GM19468 (cell line): Measurements from ENCODE around the gene RSKR.
"Not testable (repeated sequence)": the region's sequence is repeated elsewhere in the genome, so short reads cannot be mapped to it uniquely, and the experiment has no call there.

ENCODE experiments used
- ATAC-seq: cut with Tn5 transposase; IDR thresholded peaks from one replicate; pipeline ENCODE4 v1.9.1; 2021; ENCODE audit warnings: mild to moderate bottlenecking, moderate library complexity, moderate number of reproducible peaks; ENCODE audit not compliant: unreplicated experiment; ENCODE audit errors: extremely low read depth

The RSKR gene

DNA sequence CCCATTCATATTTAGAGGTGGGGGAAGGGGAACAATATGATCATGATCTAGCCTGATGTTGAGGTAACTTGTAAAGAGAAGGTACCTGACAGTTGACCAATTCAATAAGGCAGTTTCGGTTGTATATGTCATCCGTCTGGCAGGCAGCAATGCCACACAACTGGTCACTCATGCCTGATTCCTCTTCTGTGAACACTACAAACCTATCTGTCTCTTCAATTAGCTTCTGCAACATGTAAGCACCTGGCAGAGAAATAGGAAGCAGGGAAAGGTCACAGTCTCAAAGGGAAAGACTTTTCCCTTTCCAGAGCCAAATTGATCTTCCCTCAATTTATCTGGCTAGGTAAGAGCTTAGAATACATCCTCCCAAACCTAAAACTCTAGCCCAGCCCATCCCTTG lies 10.2 kb upstream of the RSKR start:
- no peak for ATAC-seq

DNA sequence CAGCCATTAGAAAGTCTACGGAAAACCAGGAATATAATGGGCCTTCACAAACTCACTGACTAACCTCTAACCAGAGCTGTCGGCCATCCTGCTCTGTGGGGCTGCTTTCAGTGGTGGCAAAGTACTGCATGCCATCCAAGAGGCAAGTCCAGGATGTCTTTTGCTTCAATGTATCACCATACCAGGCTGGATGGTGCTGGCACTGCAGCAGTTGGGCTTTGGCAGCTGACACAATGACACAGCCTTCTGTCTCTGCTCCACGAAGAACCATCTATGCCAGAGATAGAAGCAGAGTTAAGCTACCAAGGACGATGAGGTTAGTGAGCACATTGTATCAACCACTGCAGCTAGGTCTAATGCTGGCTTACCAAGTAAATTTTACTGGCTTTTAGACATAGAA lies 9.7 kb upstream of the RSKR start:
- ATAC-seq, result no peak

DNA sequence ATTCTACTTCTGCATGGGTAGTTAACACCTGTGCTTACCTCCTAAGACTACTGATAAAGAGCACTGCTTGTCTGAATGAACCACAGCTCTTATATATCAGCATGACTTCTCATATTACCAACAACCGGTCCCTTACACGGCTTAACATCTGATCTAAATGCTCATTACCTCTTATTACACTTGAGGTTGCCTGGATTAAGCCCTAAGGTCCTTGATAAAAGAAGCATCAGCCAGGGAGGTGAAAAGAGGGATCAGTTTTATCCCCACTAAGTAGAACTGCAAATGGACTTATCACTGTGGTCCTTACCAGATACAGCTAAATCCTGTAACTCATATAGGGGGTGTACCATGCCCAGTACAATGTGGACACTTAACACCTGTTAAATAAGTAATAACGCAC lies 8.2 kb upstream of the RSKR start:
- no peak for ATAC-seq

DNA sequence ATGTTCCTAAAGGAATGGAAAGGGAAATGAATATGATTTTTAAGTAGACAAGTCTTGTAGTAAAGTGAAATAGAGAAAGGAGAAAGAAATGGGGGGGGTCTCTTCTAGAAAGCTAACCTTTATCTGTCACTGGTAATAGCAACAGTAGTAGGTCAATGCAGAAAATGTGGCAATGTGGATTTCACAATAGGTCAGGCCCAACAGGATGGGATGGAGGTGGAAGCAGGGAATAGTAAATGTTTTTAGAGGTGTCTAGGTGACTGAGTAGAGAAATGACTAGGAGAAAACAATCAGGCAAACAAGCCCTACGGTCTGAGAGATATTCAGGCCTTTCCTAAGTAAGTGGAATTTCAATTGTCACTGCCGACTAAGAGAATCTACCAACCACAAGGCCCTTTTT lies 6.0 kb upstream of the RSKR start:
- no peak for ATAC-seq

DNA sequence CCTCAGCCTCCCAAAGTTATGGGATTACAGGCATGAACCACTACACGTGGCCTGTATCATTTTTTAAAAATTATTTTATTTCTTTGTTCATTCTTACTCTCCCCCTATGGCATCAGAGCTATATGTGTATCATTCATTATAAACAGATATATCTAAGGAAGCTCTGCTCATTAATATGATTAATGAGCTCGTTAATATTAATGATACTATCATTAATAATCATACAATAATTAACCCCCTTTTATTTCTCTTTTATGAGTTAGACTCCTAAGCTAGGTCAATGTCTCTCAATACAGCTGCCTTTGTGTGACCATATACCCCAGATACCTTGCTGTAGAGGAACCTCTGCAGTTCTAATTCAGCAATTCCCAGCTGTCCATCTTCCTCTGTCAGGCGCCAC lies 4.5 kb upstream of the RSKR start:
- no peak for ATAC-seq

DNA sequence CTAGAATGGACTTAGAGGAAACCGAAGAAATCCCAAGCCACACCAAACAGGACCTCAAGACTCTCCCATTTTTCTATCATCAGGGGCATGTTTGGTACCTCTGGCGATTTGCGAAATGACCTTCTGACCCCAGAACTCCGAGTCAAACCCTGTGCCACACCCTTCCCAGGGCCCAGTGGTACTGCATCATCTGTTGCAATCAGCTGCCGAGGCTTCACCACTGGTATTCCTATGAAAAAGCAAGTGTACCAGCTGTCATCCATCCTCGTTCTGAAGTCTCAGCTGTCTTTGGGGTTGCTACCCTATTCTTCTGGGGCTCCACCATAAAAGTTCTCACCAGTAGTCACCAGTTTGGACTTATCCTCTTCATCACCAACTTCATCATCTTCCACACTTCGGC lies 2.3 kb upstream of the RSKR start:
- ATAC-seq, result no peak

DNA sequence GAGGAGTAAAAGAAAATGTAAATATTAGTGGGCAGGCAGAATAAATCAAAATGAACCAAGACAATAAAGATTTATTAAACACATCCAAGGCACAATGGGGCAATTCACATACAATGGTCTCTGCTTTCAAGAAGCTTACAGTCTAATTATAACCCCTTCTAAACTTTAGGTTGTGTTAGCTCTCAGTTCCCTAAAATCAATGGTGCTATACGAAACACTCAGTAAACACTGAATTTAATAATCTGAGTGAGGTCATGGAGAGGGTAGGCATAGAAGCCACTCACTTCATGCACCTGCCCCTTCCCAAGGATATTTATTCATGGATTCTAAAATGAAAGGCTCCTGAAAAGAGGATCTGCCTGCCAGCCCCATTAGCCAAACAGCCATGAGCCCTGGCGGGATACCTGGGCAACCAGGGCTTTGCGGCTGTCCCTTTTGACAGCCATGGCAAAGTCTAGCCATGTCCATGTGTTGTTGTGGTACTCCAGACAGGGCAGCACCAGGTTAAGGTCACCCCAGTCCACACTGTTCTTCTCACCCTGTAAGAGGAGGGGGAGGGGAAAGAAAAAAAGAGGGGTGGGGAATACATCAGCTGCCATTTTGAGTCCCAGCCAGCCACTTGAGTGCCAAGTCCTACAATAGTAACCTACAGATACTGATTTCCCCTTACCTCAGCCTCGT lies 1.4 kb upstream of the RSKR start:
- no peak for ATAC-seq

DNA sequence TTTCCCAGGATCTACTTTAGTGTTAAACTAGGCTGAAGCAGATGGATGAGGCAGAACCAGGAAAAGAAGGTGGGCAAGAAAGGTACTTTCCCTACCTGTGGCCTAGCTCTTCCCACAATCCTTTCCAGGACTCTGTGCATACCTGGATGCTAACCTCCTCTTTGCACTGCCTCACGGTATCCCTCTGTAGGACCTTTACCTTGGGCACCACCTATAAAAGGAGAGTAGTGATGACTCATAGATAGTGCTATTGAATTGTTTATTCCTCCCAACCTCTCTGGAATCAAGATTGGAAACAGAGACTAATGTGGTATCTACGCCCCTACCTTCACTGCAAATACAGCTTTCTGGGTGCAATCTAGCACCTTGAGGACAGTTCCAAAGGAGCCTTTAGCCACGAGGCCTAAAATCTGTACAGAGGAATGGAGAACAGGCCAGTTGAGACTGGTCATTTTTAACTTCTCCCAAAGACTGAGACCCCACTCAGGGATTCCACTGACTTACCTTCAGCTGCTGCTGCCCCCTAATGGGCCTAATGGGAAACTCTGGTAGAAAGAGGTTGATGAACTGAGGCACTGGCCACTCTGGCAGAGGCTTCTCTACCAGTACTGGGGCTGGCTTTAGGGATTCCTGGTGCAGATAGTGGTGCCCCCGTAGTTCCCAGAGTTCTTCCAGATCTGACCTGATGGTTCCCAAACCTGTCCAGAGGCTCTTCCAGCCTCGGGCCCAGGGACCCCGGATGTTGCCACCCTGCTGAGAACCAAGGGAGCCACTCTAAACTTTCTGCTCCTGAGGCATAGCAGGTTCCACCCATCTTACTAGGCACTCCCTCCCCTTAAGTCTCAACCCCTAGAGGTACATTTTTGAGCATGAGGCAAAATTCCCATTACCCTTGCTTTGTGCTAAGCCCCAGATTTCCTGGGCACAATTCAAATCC lies 781 bp downstream of the RSKR start:
- ATAC-seq, result no peak

DNA sequence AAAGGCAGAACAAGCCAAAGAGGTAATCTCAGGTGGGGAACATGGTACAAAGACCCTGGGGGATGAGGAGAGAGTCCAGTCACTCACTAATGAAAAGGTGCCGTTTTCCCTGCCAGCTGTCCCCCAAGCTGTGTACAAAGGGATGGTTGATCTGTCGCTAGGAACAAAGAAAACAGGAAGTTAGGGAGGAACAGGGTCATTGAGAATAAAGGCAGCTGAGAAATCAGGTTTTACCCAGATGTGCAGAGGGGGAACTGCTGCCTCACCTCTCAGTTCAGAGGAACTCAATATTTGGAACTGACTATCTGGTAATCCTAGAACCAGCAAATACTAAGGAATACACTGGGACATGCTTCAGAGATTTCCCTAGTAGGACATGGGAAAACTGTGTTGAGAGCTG lies 1.5 kb downstream of the RSKR start:
- no peak for ATAC-seq

DNA sequence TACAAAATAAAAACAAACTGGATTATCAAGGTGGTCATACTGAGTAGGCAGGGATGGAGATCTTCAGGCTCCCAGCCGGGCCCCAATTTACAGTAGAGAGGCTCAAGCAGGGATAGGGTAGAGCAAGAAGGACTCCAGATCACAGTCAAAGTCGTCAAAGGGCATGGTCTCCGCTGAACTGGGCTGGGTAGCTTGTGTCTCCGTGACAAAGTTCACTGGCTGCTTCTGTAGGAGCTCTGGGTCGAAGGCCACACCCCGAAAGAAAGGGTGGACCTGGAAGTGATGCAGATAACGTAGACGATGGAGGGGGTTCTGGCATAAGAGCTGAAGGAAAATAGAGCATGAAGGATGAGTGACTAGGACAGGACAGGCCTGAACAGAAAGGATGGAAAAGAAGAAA lies 3.6 kb downstream of the RSKR start:
- no peak for ATAC-seq

DNA sequence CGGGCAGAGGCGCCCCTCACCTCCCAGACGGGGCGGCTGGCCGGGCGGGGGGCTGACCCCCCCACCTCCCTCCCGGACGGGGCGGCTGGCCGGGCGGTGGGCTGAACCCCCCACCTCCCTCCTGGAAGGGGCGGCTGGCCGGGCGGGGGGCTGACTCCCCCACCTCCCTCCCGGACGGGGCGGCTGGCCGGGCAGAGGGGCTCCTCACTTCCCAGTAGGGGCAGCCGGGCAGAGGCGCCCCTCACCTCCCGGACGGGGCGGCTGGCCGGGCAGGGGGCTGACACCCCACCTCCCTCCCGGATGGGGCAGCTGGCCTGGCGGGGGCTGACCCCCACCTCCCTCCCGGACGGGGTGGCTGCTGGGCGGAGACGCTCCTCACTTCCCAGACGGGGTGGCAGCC lies 10.0 kb downstream of the RSKR start:
- ATAC-seq, result not testable (repeated sequence)

DNA sequence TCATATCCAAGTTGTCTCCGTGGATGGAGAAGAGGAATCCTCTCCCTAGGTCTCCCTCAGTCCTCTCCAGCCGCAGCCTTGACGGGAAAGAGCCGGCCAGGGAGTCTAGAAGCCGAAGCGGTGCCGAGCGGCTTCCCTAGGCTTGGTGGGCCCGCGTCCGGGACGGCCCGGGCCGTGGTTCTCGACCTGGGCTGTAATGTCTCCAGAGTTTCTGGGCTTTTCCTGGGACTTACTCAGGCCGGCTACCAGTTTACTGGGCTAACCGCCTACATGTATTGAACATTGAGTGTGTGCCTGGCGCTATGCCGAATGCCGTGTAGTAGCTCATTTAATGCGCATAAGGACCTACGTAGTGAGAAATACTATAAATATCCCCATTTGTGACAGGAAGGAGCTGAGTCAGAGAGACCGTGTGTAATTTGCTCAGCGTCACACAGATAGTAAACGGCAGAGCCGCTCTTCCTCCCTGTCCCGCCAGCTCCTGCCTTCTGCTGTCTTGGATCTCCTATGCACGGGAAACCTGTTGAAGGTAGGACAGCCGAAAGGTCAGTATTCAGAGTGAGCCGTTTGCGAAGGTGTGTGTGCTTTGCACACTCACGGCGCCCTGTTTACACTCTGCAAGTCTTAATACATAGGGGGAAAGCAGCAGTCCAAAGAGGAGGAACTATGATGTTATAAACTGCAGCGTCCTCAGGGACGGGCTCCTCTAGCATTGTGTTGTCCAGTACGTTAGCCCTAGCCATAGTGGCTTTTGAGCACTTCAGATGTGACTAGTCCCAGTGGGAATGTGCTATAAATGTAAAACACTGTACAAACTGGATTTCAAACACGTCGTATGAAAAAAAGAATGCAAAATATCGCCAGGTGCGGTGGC lies 14.4 kb downstream of the RSKR start:
- ATAC-seq, result peak; percentile 40

DNA sequence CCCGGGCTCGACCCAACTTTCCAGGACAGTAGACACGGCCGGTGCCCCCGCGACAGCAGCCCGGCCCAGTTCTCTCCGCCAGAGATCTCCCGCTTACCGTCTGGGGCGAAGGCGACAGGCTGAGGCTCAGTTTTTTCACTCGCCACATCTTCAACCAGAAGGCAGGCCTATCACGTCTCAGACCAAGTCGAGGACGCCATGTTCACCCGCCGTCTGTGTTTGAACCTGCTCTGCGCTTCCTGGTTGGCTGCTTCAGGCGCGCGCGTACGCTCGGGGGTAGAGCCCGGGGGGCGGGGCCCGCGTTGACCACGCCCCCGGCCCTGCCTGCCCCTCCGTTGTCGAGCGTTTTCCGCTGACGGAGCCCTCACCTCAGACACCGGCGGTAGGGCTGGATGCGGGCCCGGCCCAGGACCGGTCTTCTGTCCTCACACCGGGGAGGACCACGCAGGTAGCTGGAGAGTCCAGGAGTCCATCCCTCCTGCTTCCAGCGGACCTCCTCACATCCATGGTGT lies 15.1 kb downstream of the RSKR start, which contains the start of gene SPAG5:
Gene SPAG5, minus strand, starts transcription at position 227 of the 512 bp plus-strand sequence. Its CDS starts 79 bp downstream, at position 148.
- ATAC-seq, result peak; percentile 77

DNA sequence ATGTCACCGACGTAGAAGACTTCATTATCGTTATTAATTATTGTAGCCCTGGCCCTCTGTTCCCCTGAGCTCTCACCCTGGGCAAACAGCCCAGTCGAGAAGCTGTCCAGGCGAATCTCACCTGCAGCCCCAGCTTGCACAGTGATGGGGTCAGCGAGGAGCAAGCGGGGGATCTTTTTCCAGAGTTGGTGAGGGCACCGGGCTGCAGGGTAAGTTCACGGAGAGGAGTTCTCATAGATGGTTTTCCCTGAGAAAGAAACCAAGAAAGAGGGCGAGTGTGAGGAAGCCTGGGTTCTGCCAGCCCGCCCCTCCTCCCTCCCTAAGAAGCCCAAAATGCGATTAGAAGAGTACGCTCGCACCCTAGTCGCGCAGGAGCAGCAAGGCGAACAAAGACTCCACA lies 15.6 kb downstream of the RSKR start:
- no peak for ATAC-seq

DNA sequence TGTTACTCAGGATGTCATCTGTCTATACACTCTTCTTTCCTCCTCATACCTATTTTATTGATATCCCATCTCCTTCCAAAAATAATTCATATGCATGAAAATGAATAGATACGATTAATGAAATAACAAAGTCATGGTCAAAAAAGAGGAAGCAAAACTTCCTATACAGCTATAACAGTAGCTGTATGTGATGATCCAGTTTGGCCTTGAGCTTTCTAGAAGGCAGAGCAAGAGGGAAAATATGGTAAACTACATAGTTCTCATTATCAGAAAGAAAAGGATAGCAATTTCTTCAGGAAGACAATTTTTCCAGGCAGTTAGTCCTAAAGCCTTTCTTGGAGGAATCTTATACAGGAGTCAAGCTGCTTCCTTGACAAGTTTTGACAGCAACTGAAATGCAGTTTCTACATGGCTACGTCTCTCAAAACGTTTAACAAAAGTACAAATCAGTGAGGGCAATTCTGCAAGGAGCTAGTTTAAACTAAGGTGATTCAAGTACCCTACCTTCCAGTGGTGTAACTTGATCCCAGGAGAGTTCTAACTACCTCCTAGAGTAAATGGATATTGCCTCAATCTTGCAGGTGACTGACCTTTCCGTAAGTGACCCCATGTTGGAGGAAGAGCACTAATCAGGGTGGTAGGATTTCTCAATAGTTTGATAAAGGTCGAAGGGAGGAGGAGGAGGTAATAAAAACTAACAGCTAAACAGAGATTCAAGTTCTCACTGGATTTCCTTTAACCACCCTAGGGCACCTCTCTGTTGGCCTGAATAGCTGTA lies 16.2 kb downstream of the RSKR start:
- ATAC-seq, result no peak

DNA sequence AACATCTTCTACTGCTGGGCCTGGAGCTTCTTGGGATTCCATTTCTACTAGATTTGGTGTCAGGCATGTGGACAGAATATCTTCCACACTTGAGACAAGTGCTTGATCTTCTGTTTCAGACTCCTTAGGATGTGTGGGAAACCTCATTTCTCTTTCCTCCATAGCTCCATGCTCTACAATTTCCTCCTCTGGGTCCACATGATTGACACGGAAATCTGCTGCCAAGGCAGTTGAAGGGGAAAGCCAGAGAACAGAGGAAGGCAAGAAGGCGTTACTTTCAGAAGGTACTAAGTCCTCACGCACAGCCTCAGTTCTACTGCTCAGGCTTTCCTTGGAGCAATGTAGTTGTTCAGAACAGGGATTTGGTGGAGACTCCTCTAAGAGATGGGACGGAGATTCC lies 21.7 kb downstream of the RSKR start:
- no peak for ATAC-seq

DNA sequence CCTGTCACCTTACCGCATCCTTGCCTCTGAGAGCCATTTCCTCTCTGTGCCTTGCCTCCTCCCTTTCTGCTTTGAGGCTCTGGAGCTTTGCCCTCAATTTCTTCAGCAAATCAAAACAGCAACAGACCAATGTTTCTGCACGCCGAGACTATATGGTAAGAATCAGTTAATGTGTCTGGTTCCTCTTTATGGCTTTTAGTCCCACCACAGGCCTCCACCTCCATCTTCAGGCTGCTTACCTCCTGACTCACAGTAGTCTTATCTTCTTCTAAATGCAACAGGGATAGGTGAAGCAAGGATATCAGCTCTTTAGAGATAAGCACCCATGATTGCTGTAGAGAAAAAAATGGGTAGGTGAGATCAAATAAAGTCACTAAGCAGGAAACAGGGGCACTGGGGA lies 28.1 kb downstream of the RSKR start:
- ATAC-seq, result no peak

DNA sequence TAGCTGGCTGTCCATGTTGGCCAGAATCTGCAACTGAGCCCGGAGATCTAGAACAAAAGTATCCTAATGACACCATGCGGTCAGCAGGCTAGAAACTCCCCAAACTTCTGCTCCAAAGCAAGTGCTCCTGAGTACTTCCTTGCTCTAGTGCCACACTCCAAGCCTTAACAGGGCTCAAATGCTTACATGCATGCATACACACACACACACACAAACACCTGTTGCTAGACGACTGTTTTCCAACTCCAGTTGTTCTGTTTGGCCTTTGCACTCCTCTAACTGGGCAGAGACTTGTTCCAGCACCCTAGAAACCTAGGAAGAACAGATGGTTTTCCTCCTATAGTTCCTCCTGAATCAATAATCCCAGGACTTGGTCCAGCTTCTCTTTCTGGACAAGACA lies 29.6 kb downstream of the RSKR start:
- ATAC-seq, result no peak

DNA sequence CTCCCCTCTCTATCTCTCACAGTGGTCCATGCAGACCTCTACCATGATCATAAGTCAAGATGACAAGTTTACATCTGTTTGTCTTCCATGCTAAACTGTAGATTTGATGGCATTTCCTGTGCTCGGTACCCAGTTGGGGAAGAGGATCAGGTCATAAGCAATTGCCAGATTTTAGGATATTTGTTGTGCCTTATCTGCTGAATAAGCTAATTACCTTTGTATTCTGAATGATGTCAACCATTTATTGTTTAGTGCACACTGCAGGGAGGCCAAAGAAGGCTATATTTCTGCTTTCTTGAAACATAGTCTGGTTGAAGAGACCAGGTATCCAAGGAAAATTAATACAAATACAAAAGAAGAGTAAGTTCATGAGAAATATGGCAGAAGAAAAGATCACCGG lies 31.5 kb downstream of the RSKR start:
- no peak for ATAC-seq

DNA sequence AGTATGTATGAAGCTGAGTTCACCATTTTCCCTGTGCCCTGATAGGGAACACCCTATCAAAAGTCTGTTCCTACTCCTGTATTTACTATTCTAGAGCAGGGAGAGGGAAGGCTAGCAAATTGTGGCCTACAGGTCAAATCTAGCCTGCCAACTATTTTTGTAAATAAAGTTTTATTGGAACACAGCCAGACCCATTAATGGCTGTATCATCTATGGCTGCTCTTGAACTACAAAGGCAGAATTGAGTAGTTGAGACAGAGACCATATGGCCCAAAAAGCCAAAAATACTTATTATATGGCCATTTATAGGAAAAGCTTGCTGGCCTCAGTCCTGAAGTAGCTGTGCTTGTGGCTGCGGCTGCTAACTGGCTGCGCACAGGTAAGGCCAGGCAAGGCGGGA lies 33.0 kb downstream of the RSKR start:
- no peak for ATAC-seq
